ENCODE measurements around the gene CNOT9.

DNA sequence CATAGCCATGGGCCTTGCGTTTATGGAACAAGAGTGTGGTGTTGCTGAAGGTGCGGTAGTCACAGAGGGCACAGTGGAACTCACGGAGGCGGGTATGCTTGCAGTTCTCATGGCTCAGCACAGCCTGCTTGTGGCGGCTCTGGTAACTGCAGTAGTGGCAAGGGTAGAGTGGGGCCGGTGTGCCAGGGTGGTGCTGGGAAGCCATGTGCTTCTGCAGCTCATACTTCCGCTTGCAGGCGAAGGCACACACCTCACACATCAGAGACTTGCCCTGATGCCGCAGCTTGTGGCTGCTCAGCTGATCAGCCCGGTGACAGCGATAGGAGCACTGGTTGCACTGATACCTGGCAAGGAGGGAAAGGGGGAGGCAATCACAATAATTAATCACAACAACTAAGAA, 76.1 kb downstream of the CNOT9 start:
- TF ChIP-seq, protein P1, sequence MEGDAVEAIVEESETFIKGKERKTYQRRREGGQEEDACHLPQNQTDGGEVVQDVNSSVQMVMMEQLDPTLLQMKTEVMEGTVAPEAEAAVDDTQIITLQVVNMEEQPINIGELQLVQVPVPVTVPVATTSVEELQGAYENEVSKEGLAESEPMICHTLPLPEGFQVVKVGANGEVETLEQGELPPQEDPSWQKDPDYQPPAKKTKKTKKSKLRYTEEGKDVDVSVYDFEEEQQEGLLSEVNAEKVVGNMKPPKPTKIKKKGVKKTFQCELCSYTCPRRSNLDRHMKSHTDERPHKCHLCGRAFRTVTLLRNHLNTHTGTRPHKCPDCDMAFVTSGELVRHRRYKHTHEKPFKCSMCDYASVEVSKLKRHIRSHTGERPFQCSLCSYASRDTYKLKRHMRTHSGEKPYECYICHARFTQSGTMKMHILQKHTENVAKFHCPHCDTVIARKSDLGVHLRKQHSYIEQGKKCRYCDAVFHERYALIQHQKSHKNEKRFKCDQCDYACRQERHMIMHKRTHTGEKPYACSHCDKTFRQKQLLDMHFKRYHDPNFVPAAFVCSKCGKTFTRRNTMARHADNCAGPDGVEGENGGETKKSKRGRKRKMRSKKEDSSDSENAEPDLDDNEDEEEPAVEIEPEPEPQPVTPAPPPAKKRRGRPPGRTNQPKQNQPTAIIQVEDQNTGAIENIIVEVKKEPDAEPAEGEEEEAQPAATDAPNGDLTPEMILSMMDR (IDR thresholded peaks at IDR 0.05): no peak
- no peak for TF ChIP-seq POLR2A (IDR thresholded peaks at IDR 0.05)
